WERI-Rb-1 (cell line): ENCODE data around the gene NLGN2.

ENCODE experiments used
- DNase-seq: peaks from one replicate; pipeline ENCODE4 v3.0.0-alpha.2; 2020
- H3K27ac ChIP-seq: fragments of 250-450 bp; sonication (Bioruptor Pico); 2 replicates; pipeline ENCODE4 v1.5.1; 2020; ENCODE audit warnings: mild to moderate bottlenecking, moderate library complexity
- H3K27me3 ChIP-seq: fragments of 250-450 bp; sonication (Bioruptor Pico); 2 replicates; pipeline ENCODE4 v1.5.1; 2021; ENCODE audit warnings: mild to moderate bottlenecking, low read depth, moderate library complexity; ENCODE audit not compliant: insufficient read depth, severe bottlenecking
- H3K36me3 ChIP-seq: fragments of 250-450 bp; sonication (Bioruptor Pico); 2 replicates; pipeline ENCODE4 v1.5.1; 2020; ENCODE audit warnings: mild to moderate bottlenecking, moderate library complexity
- H3K4me3 ChIP-seq: 2 replicates; pipeline ENCODE4 v1.5.1; 2011; ENCODE audit warnings: low read depth, mild to moderate bottlenecking, control low read depth, low read length
- H3K9me3 ChIP-seq: fragments of 250-450 bp; sonication (Bioruptor Pico); 2 replicates; pipeline ENCODE4 v1.5.1; 2021; ENCODE audit warnings: mild to moderate bottlenecking, moderate library complexity; ENCODE audit not compliant: severe bottlenecking
- CTCF ChIP-seq: IDR thresholded peaks from 2 replicates; pipeline ENCODE4 v1.5.1; 2011; ENCODE audit warnings: low read depth, mild to moderate bottlenecking, control low read depth, inconsistent platforms, low read length

Gene NLGN2

GRCh38 chr17:7437369-7437863, 29.8 kb downstream of the NLGN2 start:
- no peak overlapping the region for H3K27ac ChIP-seq

GRCh38 chr17:7437950-7438614, 30.4 kb downstream of the NLGN2 start:
- Histone ChIP-seq H3K27me3 (peaks cover 12% of the 10 kb centered on the region), H3K36me3 (no peaks in the 10 kb centered on the region), H3K4me3 (peak overlapping the region; percentile 47), H3K27ac (no peak overlapping the region; the same call in 1 of the 2 replicates), H3K9me3 (no peaks in the 10 kb centered on the region)
- TF ChIP-seq CTCF = no peak
- peak; percentile 77 for DNase-seq

More at GRCh38 chr17:7437369-7437863, 29.8 kb downstream of the NLGN2 start:
- DNase-seq = no peak
- H3K4me3 ChIP-seq = peak overlapping the region; percentile 47
- peaks cover 12% of the 10 kb centered on the region for H3K27me3 ChIP-seq
- no peaks in the 10 kb centered on the region for H3K9me3 ChIP-seq
- no peak for TF ChIP-seq CTCF
- H3K36me3 ChIP-seq = no peaks in the 10 kb centered on the region

GRCh38 chr17:7438656-7439460, 31.2 kb downstream of the NLGN2 start:
- H3K36me3 ChIP-seq = no peaks in the 10 kb centered on the region
- DNase-seq = no peak
- H3K27me3 ChIP-seq = peaks cover 12% of the 10 kb centered on the region
- no peak overlapping the region for H3K27ac ChIP-seq
- peak overlapping the region; percentile 86 for H3K4me3 ChIP-seq
- TF ChIP-seq CTCF = no peak
- no peaks in the 10 kb centered on the region for H3K9me3 ChIP-seq

GRCh38 chr17:7439462-7440112, 31.9 kb downstream of the NLGN2 start, which contains the start of gene FGF11:
TSS of gene FGF11 (plus strand) at chr17:7439512. CDS start at chr17:7439621, 109 bp downstream.
- H3K27me3 ChIP-seq = peaks cover 12% of the 10 kb centered on the region
- DNase-seq = no peak
- H3K4me3 ChIP-seq = peak within 1 kb of the TSS; percentile 86
- no peak for TF ChIP-seq CTCF
- H3K36me3 ChIP-seq = no peaks in the 10 kb centered on the region
- H3K27ac ChIP-seq = peak within 1 kb of the TSS; percentile 41
- no peaks in the 10 kb centered on the region for H3K9me3 ChIP-seq

GRCh38 chr17:7440113-7440833, 32.6 kb downstream of the NLGN2 start:
- Histone ChIP-seq H3K27ac (peak overlapping the region; percentile 41), H3K36me3 (no peaks in the 10 kb centered on the region), H3K27me3 (peaks cover 12% of the 10 kb centered on the region), H3K4me3 (peak overlapping the region; percentile 86), H3K9me3 (no peaks in the 10 kb centered on the region)
- DNase-seq = peak; percentile 58
- no peak for TF ChIP-seq CTCF
